HCT116 (cell line): ENCODE measurements around the gene IL6ST.

Source experiments
- JUND ChIP-seq: IDR thresholded peaks from 2 replicates; pipeline ENCODE4 v1.6.1; 2012
- POLR2A ChIP-seq: IDR thresholded peaks from 2 replicates; pipeline ENCODE4 v1.7.0; 2011; ENCODE audit warnings: borderline replicate concordance; ENCODE audit not compliant: insufficient read depth, insufficient read length; ENCODE audit errors: extremely low read depth
- POLR2AphosphoS5 ChIP-seq: IDR thresholded peaks from 2 replicates; pipeline ENCODE4 v1.6.1; 2011; ENCODE audit warnings: mild to moderate bottlenecking, low read depth, low read length, moderate library complexity
- SP1 ChIP-seq: IDR thresholded peaks from 2 replicates; pipeline ENCODE4 v1.6.1; 2012; ENCODE audit warnings: low read depth
- YY1 ChIP-seq: IDR thresholded peaks from 2 replicates; pipeline ENCODE4 v1.6.1; 2011; ENCODE audit warnings: low read length, low read depth, moderate library complexity, mild to moderate bottlenecking; ENCODE audit not compliant: insufficient replicate concordance; ENCODE audit errors: extremely low read depth
- TF ChIP-seq, protein P1 (sequence below), 3 experiments: fragments of 200-600 bp in 1 of 3; sonication (generic) in 1 of 3; IDR thresholded peaks in 2 of 3; conservative IDR thresholded peaks in 1 of 3; 2 replicates each; pipeline ENCODE4 v1.5.1; 2012 to 2017; ENCODE audit warnings: low read depth in 2 of 3, low read length in 2 of 3, antibody characterized with exemption in 1 of 3, borderline replicate concordance in 1 of 3, control low read depth in 1 of 3, mild to moderate bottlenecking in 1 of 3, mixed read lengths in 1 of 3, mixed run types in 1 of 3, moderate library complexity in 1 of 3; ENCODE audit not compliant: insufficient read depth in 1 of 3
- TF ChIP-seq, protein P2 (sequence below): IDR thresholded peaks from 2 replicates; pipeline ENCODE4 v1.6.1; 2012

DNA sequence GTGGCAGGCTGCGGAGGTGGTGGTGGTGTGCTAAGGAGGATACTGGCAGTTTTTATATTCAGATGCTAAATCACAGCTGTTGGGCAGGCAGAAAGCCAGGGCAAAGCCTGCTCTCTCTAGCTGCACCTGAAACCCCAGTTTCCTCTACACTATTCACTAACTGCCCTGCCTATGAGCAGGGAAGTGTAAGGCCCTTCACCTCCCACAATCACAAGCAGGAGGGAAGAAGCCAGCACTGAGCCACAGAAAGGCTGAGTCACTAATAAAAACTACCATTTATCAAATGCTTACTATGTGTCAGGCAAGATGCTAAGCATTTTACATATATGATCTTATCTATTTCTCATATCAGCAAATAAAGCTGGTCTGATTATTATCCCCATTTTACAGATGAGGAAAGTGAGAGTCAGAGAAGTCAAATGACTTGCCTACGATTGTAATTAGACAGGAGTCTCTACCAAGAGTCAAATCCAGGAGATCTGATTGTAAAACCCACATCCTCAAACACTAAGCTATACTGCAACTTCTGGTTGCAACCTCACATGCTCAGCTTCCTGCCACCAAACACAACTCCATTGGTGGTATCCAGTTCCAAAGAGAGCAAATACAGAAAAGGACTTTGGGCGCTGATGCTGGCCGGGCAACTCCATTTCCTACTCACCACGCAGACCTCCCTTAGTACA lies 17.7 kb upstream of the IL6ST start:
- no peak for TF ChIP-seq SP1
- no peak for TF ChIP-seq YY1
- TF ChIP-seq, protein P1, sequence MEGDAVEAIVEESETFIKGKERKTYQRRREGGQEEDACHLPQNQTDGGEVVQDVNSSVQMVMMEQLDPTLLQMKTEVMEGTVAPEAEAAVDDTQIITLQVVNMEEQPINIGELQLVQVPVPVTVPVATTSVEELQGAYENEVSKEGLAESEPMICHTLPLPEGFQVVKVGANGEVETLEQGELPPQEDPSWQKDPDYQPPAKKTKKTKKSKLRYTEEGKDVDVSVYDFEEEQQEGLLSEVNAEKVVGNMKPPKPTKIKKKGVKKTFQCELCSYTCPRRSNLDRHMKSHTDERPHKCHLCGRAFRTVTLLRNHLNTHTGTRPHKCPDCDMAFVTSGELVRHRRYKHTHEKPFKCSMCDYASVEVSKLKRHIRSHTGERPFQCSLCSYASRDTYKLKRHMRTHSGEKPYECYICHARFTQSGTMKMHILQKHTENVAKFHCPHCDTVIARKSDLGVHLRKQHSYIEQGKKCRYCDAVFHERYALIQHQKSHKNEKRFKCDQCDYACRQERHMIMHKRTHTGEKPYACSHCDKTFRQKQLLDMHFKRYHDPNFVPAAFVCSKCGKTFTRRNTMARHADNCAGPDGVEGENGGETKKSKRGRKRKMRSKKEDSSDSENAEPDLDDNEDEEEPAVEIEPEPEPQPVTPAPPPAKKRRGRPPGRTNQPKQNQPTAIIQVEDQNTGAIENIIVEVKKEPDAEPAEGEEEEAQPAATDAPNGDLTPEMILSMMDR (IDR thresholded peaks at IDR 0.05 in 2 of 3, conservative IDR thresholded peaks at IDR 0.05 in 1 of 3; ENCODE audit: borderline replicate concordance in 1 of 3, insufficient read depth in 1 of 3, low read depth in 2 of 3, low read length in 2 of 3): no peak
- no peak for TF ChIP-seq POLR2A
- no peak for TF ChIP-seq POLR2AphosphoS5
- TF ChIP-seq, protein P2, sequence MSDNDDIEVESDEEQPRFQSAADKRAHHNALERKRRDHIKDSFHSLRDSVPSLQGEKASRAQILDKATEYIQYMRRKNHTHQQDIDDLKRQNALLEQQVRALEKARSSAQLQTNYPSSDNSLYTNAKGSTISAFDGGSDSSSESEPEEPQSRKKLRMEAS: no peak
- no peak for TF ChIP-seq JUND
